NK-92 treated with Interleukin-12 subunit alpha and Interleukin-12 subunit beta, amount 100 ng/mL, for 24 hours (cell line): ENCODE results near the gene FOXP1.

Experiments used
- DNase-seq: peaks from one replicate; lab custom pipeline; 2025; lab: John Stamatoyannopoulos, UW

The FOXP1 gene

GRCh38 chr3:71428841-71429596, 154.5 kb downstream of the FOXP1 start:
- no peak for DNase-seq

- no peak for DNase-seq
These were observed 157.9 kb downstream of the FOXP1 start for GRCh38 chr3:71425491-71426071.

- DNase-seq = no peak
These were observed 160.2 kb downstream of the FOXP1 start for GRCh38 chr3:71423151-71423906.

- DNase-seq = no peak
These were observed 161.5 kb downstream of the FOXP1 start for GRCh38 chr3:71421820-71422566.

- no peak for DNase-seq
These were observed 162.1 kb downstream of the FOXP1 start for GRCh38 chr3:71421475-71421819.

- DNase-seq = no peak
These were observed 164.2 kb downstream of the FOXP1 start for GRCh38 chr3:71419369-71419768.

GRCh38 chr3:71417791-71418190, 165.7 kb downstream of the FOXP1 start:
- DNase-seq = no peak

GRCh38 chr3:71416876-71417275, 166.7 kb downstream of the FOXP1 start:
- DNase-seq = no peak

GRCh38 chr3:71415681-71416122, 167.8 kb downstream of the FOXP1 start:
- DNase-seq = no peak

- DNase-seq = no peak
These were observed 169.2 kb downstream of the FOXP1 start for GRCh38 chr3:71414189-71414927.

GRCh38 chr3:71413572-71413971, 170.0 kb downstream of the FOXP1 start:
- DNase-seq = no peak

- no peak for DNase-seq
These were observed 174.2 kb downstream of the FOXP1 start for GRCh38 chr3:71409352-71409751.

GRCh38 chr3:71408903-71409302, 174.6 kb downstream of the FOXP1 start:
- DNase-seq = no peak

- DNase-seq = no peak
These were observed 175.7 kb downstream of the FOXP1 start for GRCh38 chr3:71407823-71408222.

- DNase-seq = no peak
These were observed 176.3 kb downstream of the FOXP1 start for GRCh38 chr3:71406972-71407810.

GRCh38 chr3:71402911-71403310, 180.6 kb downstream of the FOXP1 start:
- no peak for DNase-seq

- no peak for DNase-seq
These were observed 181.2 kb downstream of the FOXP1 start for GRCh38 chr3:71402280-71402679.

- no peak for DNase-seq
These were observed 181.8 kb downstream of the FOXP1 start for GRCh38 chr3:71401695-71402231.

GRCh38 chr3:71400986-71401451, 182.5 kb downstream of the FOXP1 start:
- no peak for DNase-seq

- DNase-seq = no peak
These were observed 184.1 kb downstream of the FOXP1 start for GRCh38 chr3:71399478-71399877.
